Loucy (cell line): ENCODE results near the gene KCNJ15.

Source experiments
- CTCF ChIP-seq: fragments of 200-600 bp; sonication (generic); conservative IDR thresholded peaks from 2 replicates; pipeline ENCODE4 v1.5.1; 2014; ENCODE audit warnings: mild to moderate bottlenecking, antibody characterized with exemption, low read length
- EZH2phosphoT487 ChIP-seq: fragments of 200-600 bp; IDR thresholded peaks from 2 replicates; pipeline ENCODE4 v1.6.1; 2018; ENCODE audit warnings: antibody characterized with exemption, mild to moderate bottlenecking, moderate library complexity, borderline replicate concordance

GRCh38 chr21:38286739-38287471 is 30.1 kb downstream of the KCNJ15 start:
- TF ChIP-seq CTCF (no peak), EZH2phosphoT487 (no peak)
